HEK293 (cell line): Measurements from ENCODE around the gene TMTC1.

Experiments
- GFI1B ChIP-seq: fragments of 450-650 bp; formaldehyde crosslinking; IDR thresholded peaks from 2 replicates; pipeline ENCODE4 v1.5.1; 2016; ENCODE audit warnings: missing biosample characterization, missing genetic modification characterization
- TRIM28 ChIP-seq: IDR thresholded peaks from 2 replicates; pipeline ENCODE4 v1.6.1; 2011; ENCODE audit warnings: low read length, control low read depth, borderline replicate concordance
- YY1 ChIP-seq: fragments of 450-650 bp; formaldehyde crosslinking; IDR thresholded peaks from 2 replicates; pipeline ENCODE4 v1.5.1; 2018; ENCODE audit warnings: missing biosample characterization, missing genetic modification characterization
- ZBTB21 ChIP-seq: fragments of 450-650 bp; formaldehyde crosslinking; IDR thresholded peaks from 2 replicates; pipeline ENCODE4 v1.5.1; 2017; ENCODE audit warnings: missing biosample characterization, missing genetic modification characterization
- ZBTB26 ChIP-seq: fragments of 450-650 bp; formaldehyde crosslinking; optimal IDR thresholded peaks from 2 replicates; pipeline ENCODE3; 2016; ENCODE audit warnings: missing biosample characterization, mild to moderate bottlenecking, missing genetic modification characterization
- ZNF239 ChIP-seq: fragments of 450-650 bp; formaldehyde crosslinking; IDR thresholded peaks from 2 replicates; pipeline ENCODE4 v1.5.1; 2016; ENCODE audit warnings: missing biosample characterization, missing genetic modification characterization
- ZNF37A ChIP-seq: fragments of 450-650 bp; IDR thresholded peaks from 2 replicates; pipeline ENCODE4 v1.5.1; 2018; ENCODE audit warnings: missing biosample characterization, missing genetic modification characterization
- ZNF404 ChIP-seq: fragments of 450-650 bp; formaldehyde crosslinking; IDR thresholded peaks from 2 replicates; pipeline ENCODE4 v1.5.1; 2017; ENCODE audit warnings: missing biosample characterization, missing genetic modification characterization
- ZNF561 ChIP-seq: fragments of 450-650 bp; IDR thresholded peaks from 2 replicates; pipeline ENCODE4 v1.5.1; 2018; ENCODE audit warnings: missing biosample characterization, missing genetic modification characterization, borderline replicate concordance
- ZNF645 ChIP-seq: fragments of 450-650 bp; formaldehyde crosslinking; IDR thresholded peaks from 2 replicates; pipeline ENCODE4; 2016; ENCODE audit warnings: missing biosample characterization, missing genetic modification characterization
- TF ChIP-seq, protein P1 (sequence below): fragments of 450-650 bp; formaldehyde crosslinking; IDR thresholded peaks from 2 replicates; pipeline ENCODE4 v1.5.1; 2016; ENCODE audit warnings: missing biosample characterization, missing genetic modification characterization

- TF ChIP-seq ZBTB26 (no peak), ZNF404 (tag by site-specific recombination) (no peak), ZNF561 (tag by site-specific recombination) (no peak), TRIM28 (no peak), GFI1B (tag by site-specific recombination) (no peak), ZNF37A (tag by site-specific recombination) (no peak), ZNF645 (no peak), ZBTB21 (tag by site-specific recombination) (no peak), ZNF239 (no peak), YY1 (tag by site-specific recombination) (no peak)
- TF ChIP-seq, protein P1, sequence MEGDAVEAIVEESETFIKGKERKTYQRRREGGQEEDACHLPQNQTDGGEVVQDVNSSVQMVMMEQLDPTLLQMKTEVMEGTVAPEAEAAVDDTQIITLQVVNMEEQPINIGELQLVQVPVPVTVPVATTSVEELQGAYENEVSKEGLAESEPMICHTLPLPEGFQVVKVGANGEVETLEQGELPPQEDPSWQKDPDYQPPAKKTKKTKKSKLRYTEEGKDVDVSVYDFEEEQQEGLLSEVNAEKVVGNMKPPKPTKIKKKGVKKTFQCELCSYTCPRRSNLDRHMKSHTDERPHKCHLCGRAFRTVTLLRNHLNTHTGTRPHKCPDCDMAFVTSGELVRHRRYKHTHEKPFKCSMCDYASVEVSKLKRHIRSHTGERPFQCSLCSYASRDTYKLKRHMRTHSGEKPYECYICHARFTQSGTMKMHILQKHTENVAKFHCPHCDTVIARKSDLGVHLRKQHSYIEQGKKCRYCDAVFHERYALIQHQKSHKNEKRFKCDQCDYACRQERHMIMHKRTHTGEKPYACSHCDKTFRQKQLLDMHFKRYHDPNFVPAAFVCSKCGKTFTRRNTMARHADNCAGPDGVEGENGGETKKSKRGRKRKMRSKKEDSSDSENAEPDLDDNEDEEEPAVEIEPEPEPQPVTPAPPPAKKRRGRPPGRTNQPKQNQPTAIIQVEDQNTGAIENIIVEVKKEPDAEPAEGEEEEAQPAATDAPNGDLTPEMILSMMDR: no peak
These were observed 201.0 kb downstream of the TMTC1 start for GRCh38 chr12:29582677-29583272.
